Tibial nerve (tissue), 4 donors: ENCODE measurements around the gene ZNF562. TPM values are rescaled to one million over a fixed set of nuclear protein-coding genes. Genes with fewer than 3 reads are reported as not detected.

ENCODE experiments used
- DNase-seq, 2 donors: peaks; one replicate each; pipeline ENCODE4 v3.0.0-alpha.2; 2019; ENCODE audit warnings: low spot score in 2 of 2
- H3K27ac ChIP-seq, 4 donors: fragments of 200-600 bp; sonication (generic) in 3 of 4; one replicate each; pipeline ENCODE4 v1.5.1; 2017 to 2019; ENCODE audit warnings: mild to moderate bottlenecking in 1 of 4
- H3K27me3 ChIP-seq, 2 donors: fragments of 200-600 bp; sonication (generic) in 1 of 2; one replicate each; pipeline versions ENCODE4 v1.5.1 to v1.6.0; 2017 to 2019
- H3K36me3 ChIP-seq, 3 donors: fragments of 200-600 bp; sonication (generic); one replicate each; pipeline ENCODE4 v1.5.1; 2018 to 2019
- H3K4me1 ChIP-seq, 4 donors: fragments of 200-600 bp; sonication (generic) in 3 of 4; one replicate each; pipeline ENCODE4 v1.5.1; 2017 to 2019
- H3K4me3 ChIP-seq, 4 donors: fragments of 200-600 bp; sonication (generic) in 3 of 4; one replicate each; pipeline ENCODE4 v1.5.1; 2017 to 2019; ENCODE audit warnings: mild to moderate bottlenecking in 1 of 4, moderate library complexity in 1 of 4
- H3K9me3 ChIP-seq, 4 donors: fragments of 200-600 bp; sonication (generic) in 3 of 4; one replicate each; pipeline ENCODE4 v1.5.1; 2017 to 2019
- EP300 ChIP-seq, 2 donors: sonication (generic); formaldehyde crosslinking; IDR thresholded peaks; one replicate each; pipeline ENCODE4 v1.6.1; 2017; ENCODE audit warnings: antibody characterized with exemption in 2 of 2, mild to moderate bottlenecking in 1 of 2
- POLR2A ChIP-seq, 2 donors: fragments of 450-650 bp; IDR thresholded peaks; one replicate each; pipeline ENCODE4 v1.6.1; 2017; ENCODE audit warnings: antibody characterized with exemption in 2 of 2, mild to moderate bottlenecking in 2 of 2, moderate library complexity in 2 of 2
- WGBS, 2 donors: methylation state at CpG; one replicate each; pipeline ENCODE4 v1.1.5; 2018; 5-methylcytosine and 5-hydroxymethylcytosine counted together
- total RNA-seq, 4 donors: library from RNA; depleted of rRNA; stranded (reverse); fragments of >200 nt; gene quantifications; one replicate each; pipeline ENCODE4 v1.1.0, GENCODE V29; 2016
- TF ChIP-seq, protein P1 (sequence below), 5 experiments: fragments of 200-600 bp in 3 of 5; fragments of 450-650 bp in 2 of 5; sonication (generic) in 3 of 5; IDR thresholded peaks; one replicate each; pipeline ENCODE4 v1.5.1; 2016 to 2019; ENCODE audit warnings: antibody characterized with exemption in 5 of 5, mild to moderate bottlenecking in 3 of 5, moderate library complexity in 2 of 5

ZNF562 gene
- total RNA-seq, 4 donors from 2014 or later = 17.9 to 31.6 (median 24.5) TPM

DNA sequence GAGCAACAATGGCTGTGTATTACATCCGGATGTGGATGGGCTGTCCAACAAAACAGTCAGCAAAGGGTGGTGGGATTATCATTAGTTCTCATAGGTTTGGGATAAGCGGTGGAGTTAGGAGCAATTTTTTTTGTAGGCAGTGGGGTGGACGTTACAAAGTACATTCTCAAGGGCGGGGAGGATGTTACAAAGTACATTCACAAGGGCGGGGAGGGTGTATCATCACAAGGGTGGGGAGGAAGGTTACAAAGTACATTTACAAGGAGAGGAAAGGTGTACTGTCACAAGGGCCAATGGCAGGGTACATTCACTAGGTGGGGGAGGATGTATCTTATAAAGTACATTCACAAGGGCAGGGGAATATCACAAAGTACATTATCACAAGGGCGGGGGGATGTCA lies 33.1 kb downstream of the ZNF562 start:
- no peak for DNase-seq
- H3K4me3 ChIP-seq = no peak overlapping the region
- TF ChIP-seq POLR2A (IDR thresholded peaks at IDR 0.05) (no peak), EP300 (IDR thresholded peaks at IDR 0.05) (no peak)
- TF ChIP-seq, protein P1, sequence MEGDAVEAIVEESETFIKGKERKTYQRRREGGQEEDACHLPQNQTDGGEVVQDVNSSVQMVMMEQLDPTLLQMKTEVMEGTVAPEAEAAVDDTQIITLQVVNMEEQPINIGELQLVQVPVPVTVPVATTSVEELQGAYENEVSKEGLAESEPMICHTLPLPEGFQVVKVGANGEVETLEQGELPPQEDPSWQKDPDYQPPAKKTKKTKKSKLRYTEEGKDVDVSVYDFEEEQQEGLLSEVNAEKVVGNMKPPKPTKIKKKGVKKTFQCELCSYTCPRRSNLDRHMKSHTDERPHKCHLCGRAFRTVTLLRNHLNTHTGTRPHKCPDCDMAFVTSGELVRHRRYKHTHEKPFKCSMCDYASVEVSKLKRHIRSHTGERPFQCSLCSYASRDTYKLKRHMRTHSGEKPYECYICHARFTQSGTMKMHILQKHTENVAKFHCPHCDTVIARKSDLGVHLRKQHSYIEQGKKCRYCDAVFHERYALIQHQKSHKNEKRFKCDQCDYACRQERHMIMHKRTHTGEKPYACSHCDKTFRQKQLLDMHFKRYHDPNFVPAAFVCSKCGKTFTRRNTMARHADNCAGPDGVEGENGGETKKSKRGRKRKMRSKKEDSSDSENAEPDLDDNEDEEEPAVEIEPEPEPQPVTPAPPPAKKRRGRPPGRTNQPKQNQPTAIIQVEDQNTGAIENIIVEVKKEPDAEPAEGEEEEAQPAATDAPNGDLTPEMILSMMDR (IDR thresholded peaks at IDR 0.05) = no peak
- H3K36me3 ChIP-seq = peaks cover 0 to 95% (median 0%) of the 10 kb centered on the region in 3 donors
- peaks cover 0 to 18% (median 0%) of the 10 kb centered on the region in 4 donors for H3K9me3 ChIP-seq
- no peaks in the 10 kb centered on the region for H3K27me3 ChIP-seq
- H3K4me1 ChIP-seq = no peaks in the 10 kb centered on the region
- H3K27ac ChIP-seq = no peak overlapping the region
- WGBS, 2 donors = 91 to 92% methylated on average over 6 of the region's 6 CpGs

DNA sequence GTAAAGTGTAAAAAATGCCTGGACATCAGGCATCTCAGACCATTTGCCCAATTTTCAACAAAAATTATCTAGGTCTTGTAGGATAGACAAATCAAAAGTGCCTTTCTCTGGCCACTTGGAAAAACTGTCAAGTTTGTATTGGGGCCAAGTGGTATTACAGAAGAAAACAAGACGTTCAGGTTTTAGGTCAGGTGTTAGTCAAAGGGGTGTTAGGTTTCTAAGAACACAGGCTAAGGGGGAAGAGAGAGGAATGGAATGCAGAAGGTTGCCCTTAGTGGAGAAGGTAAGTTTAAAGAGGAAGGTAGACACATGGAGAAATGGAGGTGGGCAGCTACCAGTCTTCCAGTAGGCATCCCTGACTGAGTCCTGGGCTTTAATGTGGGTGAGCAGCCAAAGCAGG lies 33.9 kb downstream of the ZNF562 start:
- peaks cover 0 to 96% (median 0%) of the 10 kb centered on the region in 3 donors for H3K36me3 ChIP-seq
- TF ChIP-seq POLR2A (IDR thresholded peaks at IDR 0.05) (no peak), EP300 (IDR thresholded peaks at IDR 0.05) (no peak)
- TF ChIP-seq, protein P1 (IDR thresholded peaks at IDR 0.05) = no peak
- no peak overlapping the region for H3K27ac ChIP-seq
- no peaks in the 10 kb centered on the region for H3K27me3 ChIP-seq
- DNase-seq = no peak
- WGBS, 2 donors = 56 to 58% methylated on average over 1 of the region's 1 CpG
- no peaks in the 10 kb centered on the region for H3K4me1 ChIP-seq
- H3K4me3 ChIP-seq = no peak overlapping the region
- H3K9me3 ChIP-seq = peaks cover 0 to 16% (median 0%) of the 10 kb centered on the region in 4 donors

DNA sequence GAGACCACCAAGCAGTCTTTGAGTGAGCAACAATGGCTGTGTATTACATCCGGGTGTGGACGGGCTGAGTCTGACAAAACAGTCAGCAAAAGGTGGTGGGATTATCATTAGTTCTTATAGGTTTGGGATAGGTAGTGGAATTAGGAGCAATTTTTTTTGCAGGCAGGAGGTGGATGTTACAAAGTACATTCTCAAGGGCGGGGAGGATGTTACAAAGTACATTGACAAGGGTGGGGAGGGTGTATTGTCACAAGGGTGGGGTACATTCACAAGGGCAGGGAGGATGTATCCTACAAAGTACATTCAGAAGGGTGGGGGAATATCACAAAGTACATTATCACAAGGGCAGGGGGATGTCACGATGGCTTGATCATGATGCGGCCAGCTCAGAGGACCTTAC lies 38.9 kb downstream of the ZNF562 start:
- DNase-seq = no peak
- no peak overlapping the region for H3K27ac ChIP-seq
- peaks cover 0 to 87% (median 0%) of the 10 kb centered on the region in 3 donors for H3K36me3 ChIP-seq
- no peak for TF ChIP-seq EP300 (IDR thresholded peaks at IDR 0.05)
- no peak overlapping the region for H3K4me3 ChIP-seq
- 94 to 95% methylated on average over 5 of the region's 5 CpGs for whole genome bisulfite sequencing, 2 donors
- H3K9me3 ChIP-seq = no peaks in the 10 kb centered on the region
- H3K27me3 ChIP-seq = no peaks in the 10 kb centered on the region
- H3K4me1 ChIP-seq = no peaks in the 10 kb centered on the region

DNA sequence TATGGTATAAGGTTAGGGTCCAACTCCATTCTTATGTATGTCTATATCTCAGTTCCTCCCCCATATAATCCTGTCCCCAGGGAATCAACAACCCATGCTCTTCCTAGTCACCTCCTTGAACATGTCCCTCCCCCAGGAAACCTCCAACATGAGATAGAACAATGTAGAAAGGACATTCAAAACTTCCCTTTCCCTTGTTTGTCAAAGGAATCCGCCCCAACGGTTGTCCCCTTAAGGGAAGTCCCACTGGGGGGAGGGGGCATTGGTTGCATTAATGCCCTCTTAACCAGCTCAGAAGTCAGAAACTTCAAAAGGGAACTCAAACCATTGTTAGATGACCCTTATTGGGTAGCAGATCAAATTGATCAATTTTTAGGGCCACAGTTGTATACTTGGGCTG lies 47.0 kb downstream of the ZNF562 start:
- no peak overlapping the region for H3K27ac ChIP-seq
- H3K4me1 ChIP-seq = peaks cover 0 to 3% (median 0%) of the 10 kb centered on the region in 4 donors
- DNase-seq = no peak
- WGBS, 2 donors = 76 to 90% methylated on average over 2 of the region's 2 CpGs
- H3K27me3 ChIP-seq = no peaks in the 10 kb centered on the region
- TF ChIP-seq POLR2A (IDR thresholded peaks at IDR 0.05) (no peak), EP300 (IDR thresholded peaks at IDR 0.05) (no peak)
- TF ChIP-seq, protein P1 (IDR thresholded peaks at IDR 0.05) = no peak
- no peak overlapping the region for H3K4me3 ChIP-seq
- H3K9me3 ChIP-seq = no peaks in the 10 kb centered on the region
- H3K36me3 ChIP-seq = peaks cover 0 to 15% (median 0%) of the 10 kb centered on the region in 3 donors

DNA sequence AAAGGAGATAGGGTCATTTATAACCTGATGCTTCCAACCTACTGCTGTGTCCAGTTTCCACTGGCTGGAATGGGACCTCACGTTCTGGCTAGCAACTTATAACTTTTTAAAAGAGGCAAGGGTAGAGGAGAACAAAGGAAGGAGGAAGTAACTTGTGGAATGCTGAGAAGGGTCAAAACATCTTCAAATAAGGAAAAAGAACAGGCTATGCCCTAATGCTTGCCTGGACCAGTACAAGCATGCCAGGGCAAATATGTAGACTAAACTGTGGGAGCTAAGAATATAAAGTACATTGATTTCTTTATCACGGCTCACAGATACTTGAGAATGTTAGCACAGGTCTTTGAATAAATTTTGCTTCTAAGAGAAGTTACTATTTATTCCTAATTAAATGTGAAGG lies 52.4 kb downstream of the ZNF562 start:
- no peak for DNase-seq
- Histone ChIP-seq H3K36me3 (peaks cover 4 to 21% (median 13%) of the 10 kb centered on the region in 3 donors), H3K9me3 (no peaks in the 10 kb centered on the region), H3K4me3 (no peak overlapping the region), H3K4me1 (peaks cover 2 to 27% (median 9%) of the 10 kb centered on the region in 4 donors), H3K27ac (no peak overlapping the region), H3K27me3 (no peaks in the 10 kb centered on the region)
- 58 to 60% methylated on average over 2 of the region's 2 CpGs for WGBS, 2 donors
- no peak for TF ChIP-seq EP300 (IDR thresholded peaks at IDR 0.05)
- TF ChIP-seq, protein P1 (IDR thresholded peaks at IDR 0.05) = no peak
- no peak for TF ChIP-seq POLR2A (IDR thresholded peaks at IDR 0.05)
